DND-41 (cell line): ENCODE measurements around the gene ARHGAP24.

ENCODE experiments used
- ATAC-seq: fragments of 200-7000 bp; cut with Tn5 transposase; 3 replicates; pipeline ENCODE4 v1.9.1; 2021; ENCODE audit warnings: low read depth; ENCODE audit not compliant: insufficient read depth
- DNase-seq: peaks from one replicate; pipeline ENCODE4 v3.0.0-alpha.2; 2020
- H2AFZ ChIP-seq: 2 replicates; pipeline ENCODE4 v1.6.0; 2012; ENCODE audit warnings: low read depth, low read length
- H3K27ac ChIP-seq: 2 replicates; pipeline ENCODE4 v1.5.1; 2012; ENCODE audit warnings: low read length, inconsistent platforms
- H3K27me3 ChIP-seq: fragments of 200-600 bp; sonication (generic); 2 replicates; pipeline ENCODE4 v1.6.0; 2012; ENCODE audit warnings: low read length, mild to moderate bottlenecking, inconsistent platforms; ENCODE audit not compliant: insufficient read depth, poor library complexity
- H3K36me3 ChIP-seq: 2 replicates; pipeline ENCODE4 v1.5.1; 2012; ENCODE audit warnings: low read length, inconsistent platforms; ENCODE audit not compliant: insufficient read depth
- H3K4me1 ChIP-seq: 2 replicates; pipeline ENCODE4 v1.5.1; 2012; ENCODE audit warnings: mild to moderate bottlenecking, low read length; ENCODE audit not compliant: insufficient read depth
- H3K4me2 ChIP-seq: 2 replicates; pipeline ENCODE4 v1.6.0; 2012; ENCODE audit warnings: mild to moderate bottlenecking, moderate library complexity, low read length, inconsistent platforms; ENCODE audit not compliant: insufficient read depth
- H3K4me3 ChIP-seq, 2 experiments: fragments of 200-600 bp in 1 of 2; shearing (Covaris generic) in 1 of 2; 2 replicates each; pipeline ENCODE4 v1.5.1; 2012 to 2016; ENCODE audit warnings: inconsistent platforms in 2 of 2, low read length in 2 of 2, mild to moderate bottlenecking in 2 of 2, low read depth in 1 of 2, moderate library complexity in 1 of 2
- H3K79me2 ChIP-seq: 2 replicates; pipeline ENCODE4 v1.6.0; 2012; ENCODE audit warnings: low read length, inconsistent platforms; ENCODE audit not compliant: insufficient read depth
- H3K9ac ChIP-seq: 2 replicates; pipeline ENCODE4 v1.6.0; 2012; ENCODE audit warnings: low read depth, mild to moderate bottlenecking, inconsistent platforms, low read length, moderate library complexity
- H3K9me3 ChIP-seq: 2 replicates; pipeline ENCODE4 v1.5.1; 2012; ENCODE audit warnings: low read length, moderate library complexity, mild to moderate bottlenecking, inconsistent platforms; ENCODE audit not compliant: insufficient read depth, severe bottlenecking
- H4K20me1 ChIP-seq: 2 replicates; pipeline ENCODE4 v1.6.0; 2012; ENCODE audit warnings: low read length; ENCODE audit not compliant: insufficient read depth
- EZH2 ChIP-seq: IDR thresholded peaks from 3 replicates; pipeline ENCODE4 v1.6.1; 2012; ENCODE audit warnings: borderline replicate concordance, low read depth, mild to moderate bottlenecking, moderate library complexity, low read length, inconsistent platforms; ENCODE audit not compliant: severe bottlenecking
- TF ChIP-seq, protein P1 (sequence below): IDR thresholded peaks from 2 replicates; pipeline ENCODE4 v1.5.1; 2012; ENCODE audit warnings: borderline replicate concordance, low read length, moderate library complexity, mild to moderate bottlenecking; ENCODE audit not compliant: poor library complexity, severe bottlenecking; ENCODE audit errors: extremely low read depth

Gene ARHGAP24

GRCh38 chr4:85806334-85806733 lies 331.4 kb downstream of the ARHGAP24 start:
- Histone ChIP-seq H3K27me3 (no peaks in the 10 kb centered on the region), H3K4me1 (no peaks in the 10 kb centered on the region), H3K9me3 (no peaks in the 10 kb centered on the region), H3K27ac (no peak overlapping the region), H3K9ac (no peak overlapping the region), H4K20me1 (no peaks in the 10 kb centered on the region), H3K4me3 (no peak overlapping the region), H3K36me3 (no peaks in the 10 kb centered on the region), H3K79me2 (no peaks in the 10 kb centered on the region), H2AFZ (no peak overlapping the region), H3K4me2 (no peak overlapping the region)
- no peak for ATAC-seq
- DNase-seq, result no peak
- TF ChIP-seq, protein P1, sequence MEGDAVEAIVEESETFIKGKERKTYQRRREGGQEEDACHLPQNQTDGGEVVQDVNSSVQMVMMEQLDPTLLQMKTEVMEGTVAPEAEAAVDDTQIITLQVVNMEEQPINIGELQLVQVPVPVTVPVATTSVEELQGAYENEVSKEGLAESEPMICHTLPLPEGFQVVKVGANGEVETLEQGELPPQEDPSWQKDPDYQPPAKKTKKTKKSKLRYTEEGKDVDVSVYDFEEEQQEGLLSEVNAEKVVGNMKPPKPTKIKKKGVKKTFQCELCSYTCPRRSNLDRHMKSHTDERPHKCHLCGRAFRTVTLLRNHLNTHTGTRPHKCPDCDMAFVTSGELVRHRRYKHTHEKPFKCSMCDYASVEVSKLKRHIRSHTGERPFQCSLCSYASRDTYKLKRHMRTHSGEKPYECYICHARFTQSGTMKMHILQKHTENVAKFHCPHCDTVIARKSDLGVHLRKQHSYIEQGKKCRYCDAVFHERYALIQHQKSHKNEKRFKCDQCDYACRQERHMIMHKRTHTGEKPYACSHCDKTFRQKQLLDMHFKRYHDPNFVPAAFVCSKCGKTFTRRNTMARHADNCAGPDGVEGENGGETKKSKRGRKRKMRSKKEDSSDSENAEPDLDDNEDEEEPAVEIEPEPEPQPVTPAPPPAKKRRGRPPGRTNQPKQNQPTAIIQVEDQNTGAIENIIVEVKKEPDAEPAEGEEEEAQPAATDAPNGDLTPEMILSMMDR, result no peak
- TF ChIP-seq EZH2, result no peak

GRCh38 chr4:85807247-85807950 lies 332.4 kb downstream of the ARHGAP24 start:
- ATAC-seq (no peak), DNase-seq (no peak)
- no peak for TF ChIP-seq EZH2
- TF ChIP-seq, protein P1, result no peak
- H3K36me3 ChIP-seq, result no peaks in the 10 kb centered on the region
- no peak overlapping the region for H3K27ac ChIP-seq
- no peaks in the 10 kb centered on the region for H3K9me3 ChIP-seq
- no peaks in the 10 kb centered on the region for H3K4me1 ChIP-seq
- H3K9ac ChIP-seq, result no peak overlapping the region
- H3K4me2 ChIP-seq, result no peak overlapping the region
- H3K4me3 ChIP-seq, result no peak overlapping the region
- H2AFZ ChIP-seq, result no peak overlapping the region
- no peaks in the 10 kb centered on the region for H3K27me3 ChIP-seq
- H3K79me2 ChIP-seq, result no peaks in the 10 kb centered on the region
- no peaks in the 10 kb centered on the region for H4K20me1 ChIP-seq

- Histone ChIP-seq H3K4me2 (no peak overlapping the region), H3K9me3 (no peaks in the 10 kb centered on the region), H3K27ac (no peak overlapping the region), H3K4me1 (no peaks in the 10 kb centered on the region), H3K27me3 (no peaks in the 10 kb centered on the region), H3K4me3 (no peak overlapping the region), H4K20me1 (no peaks in the 10 kb centered on the region), H3K79me2 (no peaks in the 10 kb centered on the region), H2AFZ (no peak overlapping the region), H3K36me3 (no peaks in the 10 kb centered on the region), H3K9ac (no peak overlapping the region)
- no peak for TF ChIP-seq EZH2
- ATAC-seq (no peak), DNase-seq (no peak)
Measured at GRCh38 chr4:85808104-85808503, 333.2 kb downstream of the ARHGAP24 start.

DNA sequence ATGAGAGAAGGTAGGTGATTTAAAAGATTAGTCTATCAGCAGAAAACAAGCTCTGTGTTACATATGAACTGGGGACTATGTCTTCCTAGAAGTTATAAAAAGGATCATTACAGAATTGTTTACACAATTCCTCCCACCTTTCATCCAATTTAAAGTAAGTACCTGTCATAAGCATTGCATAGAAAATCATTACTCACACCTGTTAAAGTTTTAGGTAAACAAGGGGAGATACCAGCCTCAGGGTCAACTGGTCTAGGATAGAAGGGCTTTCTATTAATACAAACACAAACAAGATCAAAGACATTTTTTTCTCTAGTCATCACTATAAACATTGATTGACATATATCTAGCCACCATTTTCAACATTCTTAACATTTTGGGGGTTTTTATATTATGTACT lies 333.9 kb downstream of the ARHGAP24 start:
- ATAC-seq, result no peak
- TF ChIP-seq, protein P1, result no peak
- no peak for TF ChIP-seq EZH2
- H3K4me2 ChIP-seq, result no peak overlapping the region

More for the DNA sequence above, 333.9 kb downstream of the ARHGAP24 start:
- no peak overlapping the region for H2AFZ ChIP-seq
- no peak overlapping the region for H3K4me3 ChIP-seq
- H3K36me3 ChIP-seq, result no peaks in the 10 kb centered on the region
- no peak for DNase-seq
- H3K79me2 ChIP-seq, result no peaks in the 10 kb centered on the region
- H3K9ac ChIP-seq, result no peak overlapping the region
- H3K27ac ChIP-seq, result no peak overlapping the region
- H4K20me1 ChIP-seq, result no peaks in the 10 kb centered on the region
- H3K9me3 ChIP-seq, result no peaks in the 10 kb centered on the region
- no peaks in the 10 kb centered on the region for H3K27me3 ChIP-seq
- no peaks in the 10 kb centered on the region for H3K4me1 ChIP-seq
